K562 (cell line): ENCODE measurements around the gene DENND2A. TPM values are rescaled to one million over a fixed set of nuclear protein-coding genes. Genes with fewer than 3 reads are reported as not detected.
A peak's percentile ranks its signal among the peaks of the same experiment; 100 is the strongest.

ENCODE experiments used
- ATAC-seq: fragments of 200-7000 bp; cut with Tn5 transposase; 3 replicates; pipeline ENCODE4 v1.9.1; 2020; ENCODE audit warnings: moderate library complexity
- BruUV-seq: library from RNA; stranded (reverse); fragments of 400-500 nt; replicated peaks from 2 replicates; lab custom pipeline; 2021; lab: Mats Ljungman, UMichigan
- CTCF ChIA-PET: fragments of 300-600 bp; formaldehyde crosslinking; extraction: SDS; loops from one replicate; lab custom pipeline; 2021; ENCODE audit warnings: low intra/inter-chr PET ratio; lab: Yijun Ruan, JAX
- POLR2A ChIA-PET: fragments of 300-600, 350-650 bp; sonication (Branson Sonifier 250); formaldehyde crosslinking; extraction: SDS; loops from one replicate; lab custom pipeline; 2021; ENCODE audit warnings: antibody characterized with exemption, inconsistent platforms; lab: Yijun Ruan, JAX
- DNase-seq, 4 experiments: peaks; one replicate each; pipeline versions ENCODE4 v3.0.0 to v3.0.0-alpha.2; 2011 to 2018; ENCODE audit warnings: low spot score in 3 of 4, mixed read lengths in 3 of 4; ENCODE audit errors: extremely low read depth in 1 of 4
- FAIRE-seq: peaks from 2 replicates; lab custom pipeline; 2011; peaks lifted over from hg19 to GRCh38; lab: Jason Lieb, UNC
- H2AFZ ChIP-seq: 2 replicates; pipeline ENCODE4 v1.6.0; 2011; ENCODE audit warnings: low read depth, low read length, control low read depth, inconsistent platforms
- H3K27ac ChIP-seq: fragments of 200-600 bp; 3 replicates; pipeline ENCODE4 v1.8.0; 2011; ENCODE audit warnings: low read depth, mild to moderate bottlenecking, control low read depth, inconsistent platforms, low read length, moderate library complexity, mixed read lengths; ENCODE audit errors: extremely low read depth
- H3K27me3 ChIP-seq, 2 experiments: fragments of 300-600 bp in 1 of 2; 2 replicates in 1 of 2; 3 replicates in 1 of 2; pipeline versions ENCODE4 v1.6.0 to v1.8.0; 2011; ENCODE audit warnings: inconsistent platforms in 2 of 2, low read length in 2 of 2, mild to moderate bottlenecking in 1 of 2, mixed read lengths in 1 of 2, moderate library complexity in 1 of 2; ENCODE audit not compliant: control insufficient read depth in 2 of 2, insufficient read depth in 2 of 2
- H3K36me3 ChIP-seq: fragments of 300-600 bp; 3 replicates; pipeline ENCODE4 v1.8.0; 2011; ENCODE audit warnings: mild to moderate bottlenecking, low read length, inconsistent platforms; ENCODE audit not compliant: control insufficient read depth, insufficient read depth
- H3K4me1 ChIP-seq, 2 experiments: fragments of 200-600 bp in 1 of 2; replicated peaks in 1 of 2; 2 replicates in 1 of 2; 3 replicates in 1 of 2; pipeline versions ENCODE4 v1.5.1 to v1.8.0; 2011; ENCODE audit warnings: inconsistent platforms in 2 of 2, low read length in 2 of 2, mild to moderate bottlenecking in 1 of 2, mixed read lengths in 1 of 2, moderate library complexity in 1 of 2; ENCODE audit not compliant: control insufficient read depth in 2 of 2, insufficient read depth in 2 of 2
- H3K4me2 ChIP-seq: 2 replicates; pipeline ENCODE4 v1.6.1; 2011; ENCODE audit warnings: low read length, control low read depth, inconsistent platforms, mixed read lengths; ENCODE audit not compliant: insufficient read depth
- H3K4me3 ChIP-seq: fragments of 200-600 bp; sonication (generic), shearing (Covaris generic); 2 replicates; pipeline ENCODE4 v1.5.1; 2016; ENCODE audit warnings: control low read depth, inconsistent platforms
- H3K79me2 ChIP-seq: fragments of 200-600 bp; 3 replicates; pipeline ENCODE4 v1.8.0; 2011; ENCODE audit warnings: low read length, inconsistent platforms; ENCODE audit not compliant: control insufficient read depth, insufficient read depth
- H3K9ac ChIP-seq, 2 experiments: 2 replicates each; pipeline versions ENCODE4 v1.6.0 to v1.6.1; 2011; ENCODE audit warnings: low read depth in 2 of 2, low read length in 2 of 2, control low read depth in 1 of 2, inconsistent platforms in 1 of 2, mild to moderate bottlenecking in 1 of 2, mixed read lengths in 1 of 2; ENCODE audit not compliant: insufficient read depth in 1 of 2
- H3K9me1 ChIP-seq: one replicate; pipeline ENCODE4 v1.6.0; 2011; ENCODE audit warnings: inconsistent platforms, mild to moderate bottlenecking, low read length, moderate library complexity; ENCODE audit not compliant: control insufficient read depth, insufficient read depth
- H3K9me3 ChIP-seq: replicated peaks from 2 replicates; pipeline ENCODE4 v1.5.1; 2011; ENCODE audit warnings: low read depth, low read length, inconsistent platforms; ENCODE audit not compliant: control insufficient read depth, insufficient read depth
- H4K20me1 ChIP-seq: replicated peaks from 2 replicates; pipeline ENCODE4 v1.6.1; 2011; ENCODE audit warnings: low read length, inconsistent platforms, mixed read lengths; ENCODE audit not compliant: control insufficient read depth, insufficient read depth
- ZNF124 ChIP-seq: sonication (generic); formaldehyde crosslinking; IDR thresholded peaks from 2 replicates; pipeline ENCODE4 v1.8.1; 2022; ENCODE audit warnings: missing genetic modification reagents
- WGBS: fragments of 100-300 bp; shearing (Covaris generic); methylation state at CpG from one replicate; pipeline ENCODE4 v1.1.6; 2016; ENCODE audit warnings: low coverage, mixed read lengths; ENCODE audit not compliant: insufficient coverage; ENCODE audit errors: missing lambda C conversion rate; 5-methylcytosine and 5-hydroxymethylcytosine counted together
- in situ Hi-C: fragments of 300-500 bp; cut with MboI; formaldehyde crosslinking; loops from 4 replicates; pipeline ENCODE4 v1.15.0; 2018; ENCODE audit warnings: inconsistent platforms, mixed read lengths
- intact Hi-C: fragments of 100-400 bp; cut with micrococcal nuclease; formaldehyde crosslinking; loops from 2 replicates; pipeline ENCODE4 v1.14.2; 2022
- polyA plus RNA-seq, 8 experiments: library from polyadenylated mRNA; depleted of rRNA in 4 of 8; stranded (reverse) in 5 of 8; unstranded in 3 of 8; fragments of >200 nt; fragmentation: Nextera tagmentation in 2 of 8; fragmentation: Illumina TruSeq in 1 of 8; extraction: Ambion mirVana in 2 of 8; extraction: Trizol in 1 of 8; gene quantifications; 2 replicates each; pipeline versions ENCODE4 v1.2.1 to v1.2.3, GENCODE V29; 2011 to 2014; ENCODE audit warnings: inconsistent platforms in 1 of 8, missing spikeins in 1 of 8
- total RNA-seq, 7 experiments: library from RNA; depleted of rRNA in 6 of 7; stranded (reverse); fragments of >200 nt in 6 of 7; fragmentation: Illumina TruSeq in 2 of 7; extraction: Trizol in 2 of 7; gene quantifications; 2 replicates each; pipeline versions ENCODE4 v1.2.1 to v1.2.3, GENCODE V29; 2011 to 2021; ENCODE audit warnings: low replicate concordance in 1 of 7
- TF ChIP-seq, protein P1 (sequence below), 2 experiments: fragments of 450-650 bp; IDR thresholded peaks; 2 replicates each; pipeline ENCODE4 v1.6.1; 2016; ENCODE audit warnings: mild to moderate bottlenecking in 2 of 2, borderline replicate concordance in 1 of 2, low read depth in 1 of 2, moderate library complexity in 1 of 2
- TF ChIP-seq, protein P2 (sequence below): sonication (generic); formaldehyde crosslinking; IDR thresholded peaks from 2 replicates; pipeline ENCODE4 v1.9.0; 2022; ENCODE audit warnings: mild to moderate bottlenecking, missing genetic modification reagents
- TF ChIP-seq, protein P3 (sequence below): sonication (generic); formaldehyde crosslinking; IDR thresholded peaks from 2 replicates; pipeline ENCODE4 v1.9.0; 2022; ENCODE audit warnings: mild to moderate bottlenecking, missing genetic modification reagents

The DENND2A gene
- total and polyA plus RNA-seq, 9 of the 15 experiments (the other 6 are each of a cell fraction or from before 2014, with no cell fraction given): not detected

DNA sequence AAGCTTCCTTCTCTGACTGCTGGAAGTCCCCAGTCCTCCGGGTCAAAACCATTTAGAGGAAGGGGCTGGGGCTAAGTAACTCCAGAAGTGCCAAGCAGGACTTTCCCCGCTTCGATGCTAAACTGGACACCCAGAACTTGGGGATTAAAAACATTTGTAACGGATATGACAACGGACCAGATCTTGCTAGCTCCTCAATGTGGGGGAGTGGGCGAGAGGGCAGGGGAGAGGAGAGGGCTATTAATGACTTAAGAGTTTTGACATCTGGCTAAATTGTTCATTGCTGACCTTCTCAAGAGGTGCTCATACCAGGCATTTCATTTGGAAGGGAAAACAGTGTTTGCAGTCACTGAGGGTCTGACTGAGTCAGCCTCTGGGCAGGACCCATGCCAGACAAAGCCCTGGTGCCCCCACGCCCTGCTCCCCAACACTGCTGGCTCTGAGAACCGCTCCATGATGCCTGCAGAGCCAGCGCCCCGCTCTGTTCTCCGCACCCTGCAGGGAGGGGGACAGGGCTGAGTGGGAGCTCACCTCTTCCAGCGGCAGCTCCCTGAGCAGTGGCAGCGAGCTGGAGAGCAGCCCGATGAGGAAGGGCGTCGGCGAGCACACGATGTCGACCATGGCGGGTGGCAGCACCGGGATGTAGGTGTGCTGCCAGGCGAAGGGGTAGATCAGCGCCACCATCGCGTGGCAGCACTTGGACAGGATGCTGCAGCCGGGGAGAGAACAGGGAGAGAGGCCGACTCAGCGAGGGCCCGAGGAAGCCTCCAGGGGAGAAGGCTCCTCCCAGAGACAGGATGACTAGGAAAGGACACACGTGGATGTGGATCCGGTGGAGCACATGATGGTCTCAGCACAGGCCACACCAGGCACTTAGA is 113.6 kb downstream of the DENND2A start:
- ATAC-seq (peak; percentile 62), FAIRE-seq (no peak), DNase-seq (peak in 1 of 4 experiments; percentile 24)
- BruUV-seq: no TSS peak
- intact Hi-C loops: no loop called here
- Histone ChIP-seq H3K36me3 (no peaks in the 10 kb centered on the region), H3K27me3 (peaks cover 38 to 46% of the 10 kb centered on the region in 2 experiments), H3K9me3 (no peaks in the 10 kb centered on the region), H3K79me2 (no peaks in the 10 kb centered on the region), H3K9me1 (no peaks in the 10 kb centered on the region), H3K9ac (peak overlapping the region in 1 of 2 experiments; percentile 8; a peak in 1 of 4 replicates), H3K4me1 (peaks cover 0 to 17% of the 10 kb centered on the region in 2 experiments; a peak in 3 of 5 replicates), H3K4me3 (no peak overlapping the region), H3K4me2 (peak overlapping the region; percentile 41), H3K27ac (no peak overlapping the region), H4K20me1 (peaks cover 10% of the 10 kb centered on the region; the same call in 1 of the 2 replicates), H2AFZ (peak overlapping the region; percentile 57)
- WGBS: 3% methylated on average over 31 of the region's 31 CpGs
- in situ Hi-C loops: no loop called here
- ChIA-PET CTCF (no interaction called here), POLR2A (interaction anchor here (0.6 to 1.9 kb wide), 4 partner anchors 10 to 28 kb away, joined by 3 to 7 read pairs (median 3); no protein-coding TSS in a partner anchor)
- TF ChIP-seq, protein P1, sequence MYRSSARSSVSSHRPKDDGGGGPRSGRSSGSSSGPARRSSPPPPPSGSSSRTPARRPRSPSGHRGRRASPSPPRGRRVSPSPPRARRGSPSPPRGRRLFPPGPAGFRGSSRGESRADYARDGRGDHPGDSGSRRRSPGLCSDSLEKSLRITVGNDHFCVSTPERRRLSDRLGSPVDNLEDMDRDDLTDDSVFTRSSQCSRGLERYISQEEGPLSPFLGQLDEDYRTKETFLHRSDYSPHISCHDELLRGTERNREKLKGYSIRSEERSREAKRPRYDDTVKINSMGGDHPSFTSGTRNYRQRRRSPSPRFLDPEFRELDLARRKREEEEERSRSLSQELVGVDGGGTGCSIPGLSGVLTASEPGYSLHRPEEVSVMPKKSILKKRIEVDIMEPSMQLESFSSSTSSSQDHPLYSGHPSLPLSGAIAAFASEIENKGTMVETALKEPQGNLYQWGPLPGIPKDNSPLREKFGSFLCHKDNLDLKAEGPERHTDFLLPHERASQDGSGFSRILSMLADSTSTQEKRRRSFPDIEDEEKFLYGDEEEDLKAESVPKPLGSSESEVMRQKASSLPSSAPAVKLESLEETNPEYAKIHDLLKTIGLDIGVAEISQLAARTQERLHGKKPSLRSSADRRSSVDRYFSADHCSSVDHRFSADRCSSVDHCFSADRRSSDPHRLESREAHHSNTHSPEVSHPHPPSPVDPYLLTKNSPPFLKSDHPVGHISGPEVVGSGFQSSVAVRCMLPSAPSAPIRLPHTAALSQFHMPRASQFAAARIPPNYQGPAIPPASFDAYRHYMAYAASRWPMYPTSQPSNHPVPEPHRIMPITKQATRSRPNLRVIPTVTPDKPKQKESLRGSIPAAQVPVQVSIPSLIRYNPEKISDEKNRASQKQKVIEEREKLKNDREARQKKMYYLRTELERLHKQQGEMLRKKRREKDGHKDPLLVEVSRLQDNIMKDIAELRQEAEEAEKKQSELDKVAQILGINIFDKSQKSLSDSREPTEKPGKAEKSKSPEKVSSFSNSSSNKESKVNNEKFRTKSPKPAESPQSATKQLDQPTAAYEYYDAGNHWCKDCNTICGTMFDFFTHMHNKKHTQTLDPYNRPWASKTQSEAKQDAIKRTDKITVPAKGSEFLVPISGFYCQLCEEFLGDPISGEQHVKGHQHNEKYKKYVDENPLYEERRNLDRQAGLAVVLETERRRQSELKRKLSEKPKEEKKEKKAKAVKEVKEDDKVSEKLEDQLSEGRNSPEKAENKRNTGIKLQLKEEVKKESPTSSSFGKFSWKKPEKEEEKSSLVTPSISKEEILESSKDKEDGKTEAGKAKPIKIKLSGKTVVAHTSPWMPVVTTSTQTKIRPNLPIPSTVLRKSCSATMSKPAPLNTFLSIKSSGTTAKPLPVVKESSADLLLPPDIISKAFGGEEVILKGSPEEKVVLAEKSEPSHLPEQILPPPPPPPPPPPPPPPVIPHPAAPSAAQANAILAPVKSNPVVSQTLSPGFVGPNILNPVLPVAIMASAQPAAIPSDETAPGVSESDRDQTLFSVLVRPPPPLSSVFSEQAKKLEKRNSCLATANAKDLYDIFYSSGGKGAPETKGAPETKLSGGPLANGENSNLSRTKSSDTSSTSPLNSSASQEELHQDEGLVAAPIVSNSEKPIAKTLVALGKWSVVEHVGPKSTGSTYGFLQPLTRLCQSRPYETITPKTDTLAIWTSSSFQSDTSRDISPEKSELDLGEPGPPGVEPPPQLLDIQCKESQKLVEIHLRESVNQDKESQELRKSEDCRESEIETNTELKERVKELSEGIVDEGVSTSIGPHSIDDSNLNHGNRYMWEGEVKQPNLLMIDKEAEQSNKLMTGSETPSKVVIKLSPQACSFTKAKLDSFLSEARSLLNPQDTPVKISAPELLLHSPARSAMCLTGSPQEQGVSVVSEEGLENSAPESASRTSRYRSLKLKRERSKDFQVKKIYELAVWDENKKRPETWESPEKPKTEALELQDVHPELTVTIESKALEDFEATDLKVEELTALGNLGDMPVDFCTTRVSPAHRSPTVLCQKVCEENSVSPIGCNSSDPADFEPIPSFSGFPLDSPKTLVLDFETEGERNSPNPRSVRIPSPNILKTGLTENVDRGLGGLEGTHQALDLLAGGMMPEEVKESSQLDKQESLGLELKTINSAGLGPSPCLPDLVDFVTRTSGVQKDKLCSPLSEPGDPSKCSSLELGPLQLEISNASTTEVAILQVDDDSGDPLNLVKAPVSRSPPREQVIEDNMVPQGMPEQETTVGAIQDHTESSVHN (IDR thresholded peaks at IDR 0.05; ENCODE audit: borderline replicate concordance in 1 of 2, low read depth in 1 of 2): no peak
- TF ChIP-seq, protein P2, sequence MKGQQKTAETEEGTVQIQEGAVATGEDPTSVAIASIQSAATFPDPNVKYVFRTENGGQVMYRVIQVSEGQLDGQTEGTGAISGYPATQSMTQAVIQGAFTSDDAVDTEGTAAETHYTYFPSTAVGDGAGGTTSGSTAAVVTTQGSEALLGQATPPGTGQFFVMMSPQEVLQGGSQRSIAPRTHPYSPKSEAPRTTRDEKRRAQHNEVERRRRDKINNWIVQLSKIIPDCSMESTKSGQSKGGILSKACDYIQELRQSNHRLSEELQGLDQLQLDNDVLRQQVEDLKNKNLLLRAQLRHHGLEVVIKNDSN: 0 out of 2 replicates have a peak, but pooled peaks have one; percentile 32
- TF ChIP-seq, protein P3, sequence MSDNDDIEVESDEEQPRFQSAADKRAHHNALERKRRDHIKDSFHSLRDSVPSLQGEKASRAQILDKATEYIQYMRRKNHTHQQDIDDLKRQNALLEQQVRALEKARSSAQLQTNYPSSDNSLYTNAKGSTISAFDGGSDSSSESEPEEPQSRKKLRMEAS (CRISPR knock-in tag): peak; percentile 57
- TF ChIP-seq ZNF124 (CRISPR knock-in tag): 0 out of 2 replicates have a peak, but pooled peaks have one; percentile 58
